Tibial nerve (tissue), 4 donors: ENCODE data around the gene KLF13. TPM values are rescaled to one million over a fixed set of nuclear protein-coding genes. Genes with fewer than 3 reads are reported as not detected.

Source experiments
- DNase-seq, 2 donors: peaks; one replicate each; pipeline ENCODE4 v3.0.0-alpha.2; 2019; ENCODE audit warnings: low spot score in 2 of 2
- H3K27ac ChIP-seq, 4 donors: fragments of 200-600 bp; sonication (generic) in 3 of 4; one replicate each; pipeline ENCODE4 v1.5.1; 2017 to 2019; ENCODE audit warnings: mild to moderate bottlenecking in 1 of 4
- H3K27me3 ChIP-seq, 2 donors: fragments of 200-600 bp; sonication (generic) in 1 of 2; one replicate each; pipeline versions ENCODE4 v1.5.1 to v1.6.0; 2017 to 2019
- H3K36me3 ChIP-seq, 3 donors: fragments of 200-600 bp; sonication (generic); one replicate each; pipeline ENCODE4 v1.5.1; 2018 to 2019
- H3K4me1 ChIP-seq, 4 donors: fragments of 200-600 bp; sonication (generic) in 3 of 4; one replicate each; pipeline ENCODE4 v1.5.1; 2017 to 2019
- H3K4me3 ChIP-seq, 4 donors: fragments of 200-600 bp; sonication (generic) in 3 of 4; one replicate each; pipeline ENCODE4 v1.5.1; 2017 to 2019; ENCODE audit warnings: mild to moderate bottlenecking in 1 of 4, moderate library complexity in 1 of 4
- H3K9me3 ChIP-seq, 4 donors: fragments of 200-600 bp; sonication (generic) in 3 of 4; one replicate each; pipeline ENCODE4 v1.5.1; 2017 to 2019
- EP300 ChIP-seq, 2 donors: sonication (generic); formaldehyde crosslinking; IDR thresholded peaks; one replicate each; pipeline ENCODE4 v1.6.1; 2017; ENCODE audit warnings: antibody characterized with exemption in 2 of 2, mild to moderate bottlenecking in 1 of 2
- POLR2A ChIP-seq, 2 donors: fragments of 450-650 bp; IDR thresholded peaks; one replicate each; pipeline ENCODE4 v1.6.1; 2017; ENCODE audit warnings: antibody characterized with exemption in 2 of 2, mild to moderate bottlenecking in 2 of 2, moderate library complexity in 2 of 2
- WGBS, 2 donors: methylation state at CpG; one replicate each; pipeline ENCODE4 v1.1.5; 2018; 5-methylcytosine and 5-hydroxymethylcytosine counted together
- total RNA-seq, 4 donors: library from RNA; depleted of rRNA; stranded (reverse); fragments of >200 nt; gene quantifications; one replicate each; pipeline ENCODE4 v1.1.0, GENCODE V29; 2016
- TF ChIP-seq, protein P1 (sequence below), 5 experiments: fragments of 200-600 bp in 3 of 5; fragments of 450-650 bp in 2 of 5; sonication (generic) in 3 of 5; IDR thresholded peaks; one replicate each; pipeline ENCODE4 v1.5.1; 2016 to 2019; ENCODE audit warnings: antibody characterized with exemption in 5 of 5, mild to moderate bottlenecking in 3 of 5, moderate library complexity in 2 of 5

KLF13 gene
- total RNA-seq, 4 donors from 2014 or later = 61.2 to 77.9 (median 75.1) TPM

DNA sequence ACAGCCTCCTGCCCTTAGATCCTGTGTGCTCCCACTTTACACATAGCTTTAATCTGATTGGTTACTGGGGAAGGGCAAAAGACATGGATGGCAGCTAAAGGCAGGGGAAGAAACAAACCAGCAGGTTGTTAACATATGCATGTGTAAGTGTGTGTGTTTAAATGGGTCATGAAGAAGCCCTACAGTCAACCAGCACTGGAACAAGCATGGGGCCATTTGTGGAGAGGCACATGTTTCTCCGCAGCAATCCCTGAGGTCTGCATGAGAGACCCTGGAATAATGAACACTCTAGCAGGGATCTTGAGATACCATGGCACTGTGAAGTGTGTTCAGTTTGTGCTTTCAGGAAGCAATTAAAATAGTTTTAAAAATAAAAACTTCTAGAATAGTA is 6.0 kb downstream of the KLF13 start:
- Histone ChIP-seq H3K4me1 (peaks cover 0 to 91% (median 82%) of the 10 kb centered on the region in 4 donors), H3K9me3 (no peaks in the 10 kb centered on the region), H3K4me3 (no peak overlapping the region), H3K27me3 (no peaks in the 10 kb centered on the region), H3K36me3 (no peaks in the 10 kb centered on the region), H3K27ac (peak overlapping the region in 3 of 4 donors; percentile 1 to 100 (median 99))
- TF ChIP-seq POLR2A (IDR thresholded peaks at IDR 0.05) = no peak
- TF ChIP-seq, protein P1, sequence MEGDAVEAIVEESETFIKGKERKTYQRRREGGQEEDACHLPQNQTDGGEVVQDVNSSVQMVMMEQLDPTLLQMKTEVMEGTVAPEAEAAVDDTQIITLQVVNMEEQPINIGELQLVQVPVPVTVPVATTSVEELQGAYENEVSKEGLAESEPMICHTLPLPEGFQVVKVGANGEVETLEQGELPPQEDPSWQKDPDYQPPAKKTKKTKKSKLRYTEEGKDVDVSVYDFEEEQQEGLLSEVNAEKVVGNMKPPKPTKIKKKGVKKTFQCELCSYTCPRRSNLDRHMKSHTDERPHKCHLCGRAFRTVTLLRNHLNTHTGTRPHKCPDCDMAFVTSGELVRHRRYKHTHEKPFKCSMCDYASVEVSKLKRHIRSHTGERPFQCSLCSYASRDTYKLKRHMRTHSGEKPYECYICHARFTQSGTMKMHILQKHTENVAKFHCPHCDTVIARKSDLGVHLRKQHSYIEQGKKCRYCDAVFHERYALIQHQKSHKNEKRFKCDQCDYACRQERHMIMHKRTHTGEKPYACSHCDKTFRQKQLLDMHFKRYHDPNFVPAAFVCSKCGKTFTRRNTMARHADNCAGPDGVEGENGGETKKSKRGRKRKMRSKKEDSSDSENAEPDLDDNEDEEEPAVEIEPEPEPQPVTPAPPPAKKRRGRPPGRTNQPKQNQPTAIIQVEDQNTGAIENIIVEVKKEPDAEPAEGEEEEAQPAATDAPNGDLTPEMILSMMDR (IDR thresholded peaks at IDR 0.05) = no peak
- TF ChIP-seq EP300 (IDR thresholded peaks at IDR 0.05) = no peak
- 92 to 93% methylated on average over 1 of the region's 1 CpG for WGBS, 2 donors
- no peak for DNase-seq

DNA sequence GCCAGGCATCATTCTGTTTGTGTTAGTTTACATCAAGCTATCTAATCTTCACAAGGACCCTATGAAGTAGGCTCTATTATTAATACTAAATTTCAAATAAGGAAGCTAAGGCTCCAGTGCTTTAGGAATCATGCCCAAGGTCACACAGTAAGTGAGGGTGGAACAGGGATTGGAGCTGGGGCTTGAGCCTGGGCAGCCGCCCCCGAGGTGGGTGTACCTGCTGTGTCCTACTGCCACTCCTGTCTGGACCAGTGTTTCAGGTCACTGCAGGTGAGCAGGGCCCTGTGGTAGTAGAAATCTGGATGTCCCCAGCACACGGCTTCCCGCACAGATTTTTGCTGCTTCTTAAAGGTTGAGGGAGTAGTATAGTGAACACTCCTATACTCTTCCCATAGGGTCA is 6.5 kb downstream of the KLF13 start:
- Histone ChIP-seq H3K27ac (peak overlapping the region in 2 of 4 donors; percentile 1 to 100), H3K4me3 (no peak overlapping the region), H3K4me1 (peaks cover 0 to 96% (median 86%) of the 10 kb centered on the region in 4 donors), H3K36me3 (no peaks in the 10 kb centered on the region), H3K9me3 (no peaks in the 10 kb centered on the region), H3K27me3 (no peaks in the 10 kb centered on the region)
- TF ChIP-seq EP300 (IDR thresholded peaks at IDR 0.05) (no peak), POLR2A (IDR thresholded peaks at IDR 0.05) (no peak)
- TF ChIP-seq, protein P1 (IDR thresholded peaks at IDR 0.05) = no peak
- DNase-seq = no peak
- WGBS, 2 donors = 79 to 98% methylated on average over 4 of the region's 4 CpGs

DNA sequence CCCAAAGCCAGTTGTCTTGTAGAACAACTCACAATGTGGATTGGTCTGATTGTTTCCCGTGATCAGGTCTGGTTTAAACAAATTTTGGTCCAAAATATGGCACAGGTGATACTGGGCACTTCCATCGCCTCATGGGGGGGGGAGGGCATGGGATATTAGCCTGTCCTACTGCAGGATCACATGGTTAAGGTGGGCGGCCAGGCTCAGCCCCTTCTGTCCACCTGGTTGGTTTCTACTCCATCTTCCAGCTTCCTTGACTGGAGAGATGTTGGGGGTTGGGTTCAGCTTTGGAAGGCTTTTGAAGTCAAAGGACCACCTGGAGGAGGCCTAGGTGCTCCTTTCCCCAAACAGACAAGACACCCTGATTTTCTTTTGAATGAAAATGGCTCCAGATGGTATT is 7.2 kb downstream of the KLF13 start:
- Histone ChIP-seq H3K27me3 (no peaks in the 10 kb centered on the region), H3K9me3 (no peaks in the 10 kb centered on the region), H3K27ac (peak overlapping the region in 2 of 4 donors; percentile 68 to 100), H3K36me3 (no peaks in the 10 kb centered on the region), H3K4me3 (no peak overlapping the region), H3K4me1 (peaks cover 3 to 100% (median 93%) of the 10 kb centered on the region in 4 donors)
- no peak for DNase-seq
- TF ChIP-seq POLR2A (IDR thresholded peaks at IDR 0.05) (no peak), EP300 (IDR thresholded peaks at IDR 0.05) (no peak)
- TF ChIP-seq, protein P1 (IDR thresholded peaks at IDR 0.05) = no peak
- 87 to 92% methylated on average over 3 of the region's 3 CpGs for WGBS, 2 donors

DNA sequence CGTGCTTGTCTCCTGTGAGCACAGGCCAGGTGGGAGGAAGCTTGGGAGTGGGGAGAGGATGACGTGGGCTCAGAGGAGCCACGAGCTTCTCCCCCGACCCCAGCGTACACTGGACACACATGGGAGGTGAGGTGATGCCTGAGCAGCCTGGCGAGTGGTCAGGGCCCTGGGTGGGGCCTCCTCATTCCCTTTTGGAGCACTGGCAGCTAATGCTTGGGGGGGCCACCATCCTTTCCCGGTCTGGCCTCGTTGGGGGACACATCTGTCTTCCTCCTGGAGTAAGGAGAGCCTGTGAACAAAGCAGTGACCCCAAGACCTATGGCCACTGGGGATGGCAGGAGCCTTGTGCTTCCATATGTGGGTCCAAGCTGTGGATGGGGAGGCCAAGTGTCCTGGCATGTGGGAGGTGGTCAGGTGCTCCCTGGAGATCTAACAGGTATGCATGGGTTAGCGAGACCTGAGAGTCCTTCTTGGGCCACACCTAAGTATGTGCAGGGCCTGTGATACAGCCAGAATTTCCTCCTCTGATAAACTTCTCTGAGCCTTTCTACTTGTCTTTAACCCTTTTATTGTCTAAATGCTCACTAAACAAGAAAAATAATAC is 9.5 kb downstream of the KLF13 start:
- peaks cover 5 to 100% (median 96%) of the 10 kb centered on the region in 4 donors for H3K4me1 ChIP-seq
- no peak for TF ChIP-seq EP300 (IDR thresholded peaks at IDR 0.05)
- no peak for DNase-seq
- 79 to 84% methylated on average over 9 of the region's 9 CpGs for WGBS, 2 donors
- no peaks in the 10 kb centered on the region for H3K27me3 ChIP-seq
- peak overlapping the region in 3 of 4 donors; percentile 42 to 100 (median 68) for H3K27ac ChIP-seq
- H3K36me3 ChIP-seq = no peaks in the 10 kb centered on the region
- H3K4me3 ChIP-seq = no peak overlapping the region
- no peaks in the 10 kb centered on the region for H3K9me3 ChIP-seq

DNA sequence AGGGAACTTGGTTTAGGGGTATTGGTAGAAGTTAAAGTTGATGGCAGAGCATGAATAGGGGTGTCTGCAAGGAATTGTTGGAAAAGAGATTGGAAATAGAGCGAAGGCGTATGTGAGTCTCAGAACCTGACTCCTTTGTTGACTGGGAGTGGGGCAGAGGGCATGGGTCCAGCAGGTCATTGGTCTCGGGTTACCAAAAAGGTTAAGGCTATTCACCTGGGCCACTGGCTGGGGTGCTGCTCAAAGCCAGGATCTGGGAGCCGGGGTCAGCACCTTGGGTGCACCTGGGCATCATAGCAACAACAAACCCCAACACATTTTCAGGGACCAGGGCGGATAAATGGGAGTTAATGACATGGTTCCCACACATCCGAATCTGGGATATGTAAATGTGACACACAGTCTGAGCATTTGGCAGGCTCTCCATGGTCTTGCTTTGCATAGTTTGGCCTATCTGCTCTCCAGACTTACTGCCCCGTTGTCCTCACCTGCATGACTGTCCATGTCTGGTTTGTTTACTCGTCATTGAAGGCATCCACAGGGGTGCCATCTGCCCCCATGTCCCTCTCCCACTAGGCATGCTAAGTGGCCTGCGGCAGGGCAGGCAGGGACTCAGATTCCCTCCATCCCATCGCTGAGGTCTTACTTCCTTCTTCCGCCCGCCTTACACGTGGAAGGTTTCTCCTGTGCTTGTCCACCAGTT is 10.1 kb downstream of the KLF13 start:
- 75 to 85% methylated on average over 13 of the region's 13 CpGs for WGBS, 2 donors
- H3K9me3 ChIP-seq = no peaks in the 10 kb centered on the region
- H3K36me3 ChIP-seq = no peaks in the 10 kb centered on the region
- TF ChIP-seq POLR2A (IDR thresholded peaks at IDR 0.05) (no peak), EP300 (IDR thresholded peaks at IDR 0.05) (no peak)
- TF ChIP-seq, protein P1 (IDR thresholded peaks at IDR 0.05) = no peak
- no peaks in the 10 kb centered on the region for H3K27me3 ChIP-seq
- peaks cover 5 to 100% (median 94%) of the 10 kb centered on the region in 4 donors for H3K4me1 ChIP-seq
- H3K27ac ChIP-seq = peak overlapping the region in 3 of 4 donors; percentile 42 to 100 (median 68)
- DNase-seq = no peak
- H3K4me3 ChIP-seq = no peak overlapping the region
